ENCODE measurements around the gene GLIPR2.

Gene GLIPR2

DNA sequence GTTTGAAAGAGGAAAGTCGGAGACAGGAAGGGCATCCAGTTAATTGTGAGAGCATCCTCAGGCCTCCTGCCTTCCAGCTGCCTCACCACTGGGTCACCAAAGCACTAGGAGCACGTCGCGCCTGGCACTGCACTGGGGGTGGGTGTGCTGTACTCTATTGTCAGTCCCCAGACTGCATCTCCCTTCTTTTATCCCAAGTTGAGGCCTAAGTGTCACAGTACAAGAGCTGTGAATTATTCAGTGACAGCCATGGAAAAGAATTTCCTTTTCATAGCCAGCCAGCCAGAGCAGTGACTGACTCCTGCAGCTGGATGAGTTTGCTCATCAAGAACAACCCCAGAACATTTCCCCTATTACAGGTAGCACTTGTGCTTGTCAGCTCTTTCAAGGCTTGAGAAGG, 70.5 kb downstream of the GLIPR2 start:
- DNase-seq = no peak

DNA sequence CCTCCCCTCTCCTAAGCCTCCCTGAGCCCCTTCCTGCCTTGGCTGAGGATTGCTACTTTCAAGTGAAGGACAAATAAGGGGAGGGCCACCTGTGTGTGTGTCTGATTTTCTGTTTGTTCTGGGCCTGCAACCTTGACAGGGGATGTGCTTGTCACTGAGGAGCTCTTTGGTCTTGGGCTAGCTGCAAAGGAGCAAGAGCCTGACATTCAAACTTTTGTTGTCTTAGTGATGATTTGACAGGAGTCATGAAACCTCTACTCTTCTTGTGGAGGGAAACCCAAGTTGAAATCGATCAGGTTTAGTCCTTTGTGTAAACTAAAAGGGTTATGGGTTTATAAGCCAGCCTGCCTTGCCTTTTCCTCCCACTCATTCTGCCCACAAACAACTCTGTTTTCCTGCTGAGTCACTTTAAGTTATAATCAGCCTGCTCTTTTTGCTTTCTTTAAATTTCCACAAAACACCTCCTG, 71.0 kb downstream of the GLIPR2 start:
- no peak for DNase-seq

DNA sequence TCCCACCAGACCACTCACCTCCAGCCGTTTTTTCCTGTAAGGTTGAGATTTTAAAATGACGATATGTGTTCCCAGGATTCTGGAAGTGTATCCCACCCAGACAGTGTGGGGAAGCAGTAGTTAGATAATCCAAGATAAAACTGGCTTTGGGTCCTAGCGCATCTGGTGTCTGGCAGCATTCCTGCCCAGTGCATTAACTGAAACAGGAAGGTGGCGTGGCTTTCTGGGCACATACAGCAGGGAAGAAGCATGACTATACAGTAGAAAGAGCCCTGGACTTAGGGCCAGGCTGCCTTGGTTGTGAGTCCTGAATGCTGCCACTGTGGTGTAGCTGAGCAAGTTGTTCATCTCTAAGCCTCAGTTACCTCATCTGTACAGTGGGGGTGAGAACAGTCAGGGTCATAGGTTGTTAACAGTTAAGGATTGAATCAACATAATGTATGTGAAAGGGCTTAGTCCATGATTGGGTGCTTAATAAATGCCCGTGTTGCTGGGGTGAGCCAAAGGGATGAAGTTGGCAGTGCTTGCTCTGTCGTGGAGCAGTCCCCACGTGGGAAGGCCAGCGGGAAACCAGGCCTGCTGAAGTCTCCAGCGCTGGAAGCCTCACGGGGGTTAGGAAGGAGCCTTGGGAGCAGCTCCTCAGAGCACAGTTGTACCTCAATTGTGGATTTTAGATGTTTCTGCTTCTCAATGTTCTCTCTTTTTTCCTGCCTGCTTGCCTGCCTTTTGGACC, 72.2 kb downstream of the GLIPR2 start:
- DNase-seq = no peak

DNA sequence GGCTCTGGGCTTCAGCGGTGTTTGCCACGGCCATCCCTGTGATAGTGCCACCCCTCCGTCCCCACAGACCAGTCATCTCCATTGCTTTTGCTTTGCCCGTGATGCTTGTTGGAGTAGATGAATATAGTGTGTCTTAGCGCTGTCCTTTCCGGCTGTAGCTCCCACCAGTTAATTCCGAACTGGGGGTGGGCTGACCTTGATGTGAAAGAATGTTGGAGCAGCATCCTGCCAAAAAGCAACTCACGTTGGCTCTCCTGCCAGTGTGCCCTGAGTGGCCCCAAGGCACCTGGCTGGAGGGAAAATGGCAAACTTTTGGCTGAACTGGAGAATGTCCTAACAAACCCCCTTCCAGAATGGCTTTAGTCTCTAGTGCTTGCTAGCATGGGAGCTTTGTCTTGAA, 74.2 kb downstream of the GLIPR2 start:
- DNase-seq = no peak

DNA sequence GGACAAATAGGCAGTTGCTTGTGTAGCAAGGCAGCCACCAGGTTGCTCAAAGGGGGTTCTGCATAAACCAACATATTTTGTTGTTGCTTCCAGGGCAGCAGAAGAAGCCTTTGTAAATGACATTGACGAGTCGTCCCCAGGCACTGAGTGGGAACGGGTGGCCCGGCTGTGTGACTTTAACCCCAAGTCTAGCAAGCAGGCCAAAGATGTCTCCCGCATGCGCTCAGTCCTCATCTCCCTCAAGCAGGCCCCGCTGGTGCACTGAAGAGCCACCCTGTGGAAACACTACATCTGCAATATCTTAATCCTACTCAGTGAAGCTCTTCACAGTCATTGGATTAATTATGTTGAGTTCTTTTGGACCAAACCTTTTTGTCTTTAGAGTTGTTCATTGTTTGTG, 75.0 kb downstream of the GLIPR2 start:
- no peak for DNase-seq

DNA sequence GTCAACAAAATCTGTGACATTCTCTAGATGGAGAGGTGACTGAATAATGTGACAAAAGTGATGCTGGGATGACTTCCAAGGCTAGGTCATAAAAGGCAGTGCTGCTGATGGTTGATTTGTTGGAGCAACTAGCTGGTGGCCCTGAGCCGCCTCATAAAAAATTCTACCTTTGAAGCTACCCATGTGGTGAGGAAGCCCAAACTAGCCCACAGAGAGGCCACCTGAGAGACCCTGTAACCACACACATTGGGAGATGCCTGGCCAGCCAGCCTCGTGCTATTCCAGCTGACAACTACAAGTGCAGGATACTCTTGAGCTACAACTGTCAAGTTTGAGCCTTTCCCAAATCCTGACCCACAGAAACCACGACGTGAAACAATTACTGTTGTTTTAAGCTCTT, 76.9 kb downstream of the GLIPR2 start:
- no peak for DNase-seq
